Measurements from ENCODE around the gene GON7.

- no peak for TF ChIP-seq POLR2A (IDR thresholded peaks at IDR 0.05)
- TF ChIP-seq, protein P1, sequence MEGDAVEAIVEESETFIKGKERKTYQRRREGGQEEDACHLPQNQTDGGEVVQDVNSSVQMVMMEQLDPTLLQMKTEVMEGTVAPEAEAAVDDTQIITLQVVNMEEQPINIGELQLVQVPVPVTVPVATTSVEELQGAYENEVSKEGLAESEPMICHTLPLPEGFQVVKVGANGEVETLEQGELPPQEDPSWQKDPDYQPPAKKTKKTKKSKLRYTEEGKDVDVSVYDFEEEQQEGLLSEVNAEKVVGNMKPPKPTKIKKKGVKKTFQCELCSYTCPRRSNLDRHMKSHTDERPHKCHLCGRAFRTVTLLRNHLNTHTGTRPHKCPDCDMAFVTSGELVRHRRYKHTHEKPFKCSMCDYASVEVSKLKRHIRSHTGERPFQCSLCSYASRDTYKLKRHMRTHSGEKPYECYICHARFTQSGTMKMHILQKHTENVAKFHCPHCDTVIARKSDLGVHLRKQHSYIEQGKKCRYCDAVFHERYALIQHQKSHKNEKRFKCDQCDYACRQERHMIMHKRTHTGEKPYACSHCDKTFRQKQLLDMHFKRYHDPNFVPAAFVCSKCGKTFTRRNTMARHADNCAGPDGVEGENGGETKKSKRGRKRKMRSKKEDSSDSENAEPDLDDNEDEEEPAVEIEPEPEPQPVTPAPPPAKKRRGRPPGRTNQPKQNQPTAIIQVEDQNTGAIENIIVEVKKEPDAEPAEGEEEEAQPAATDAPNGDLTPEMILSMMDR (IDR thresholded peaks at IDR 0.05) = no peak
Measured at GRCh38 chr14:93201155-93201704, 5.6 kb downstream of the GON7 start.
